ENCODE measurements around the gene ST6GALNAC6.
"Not testable (repeated sequence)": the region's sequence is repeated elsewhere in the genome, so short reads cannot be mapped to it uniquely, and the experiment has no call there.

The ST6GALNAC6 gene

GRCh38 chr9:127887792-127888191 lies 11.6 kb downstream of the ST6GALNAC6 start:
- DNase-seq = no peak

DNA sequence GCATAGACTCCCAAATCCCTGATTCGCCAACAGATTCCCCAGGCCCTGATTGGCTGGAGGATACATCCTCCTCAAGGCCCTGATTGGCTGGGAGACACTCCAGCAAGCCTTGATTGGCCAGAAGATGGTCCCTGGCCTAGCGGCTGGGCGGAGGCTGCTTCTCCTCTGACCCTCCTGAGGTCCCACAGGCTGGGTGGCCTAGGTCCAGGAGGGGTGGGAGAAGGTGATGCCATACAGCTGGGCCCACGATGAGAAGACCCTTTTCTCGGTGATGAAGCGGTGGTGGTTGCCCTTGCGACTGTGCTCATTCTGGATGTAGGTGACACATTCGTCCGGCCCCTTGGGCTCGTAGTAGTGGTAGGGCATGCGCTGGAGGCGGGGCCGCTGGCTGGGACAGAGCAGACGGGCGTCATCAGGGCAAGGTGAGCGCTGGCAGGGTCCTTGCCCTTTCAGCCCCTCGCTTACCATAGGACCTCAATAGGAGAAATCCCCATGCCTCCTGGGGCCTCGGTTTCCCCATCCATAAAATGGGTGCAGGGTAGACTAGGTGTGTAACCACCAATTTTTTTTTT lies 12.9 kb downstream of the ST6GALNAC6 start:
- DNase-seq = no peak

- DNase-seq = no peak
Observed at GRCh38 chr9:127885508-127886281, 13.7 kb downstream of the ST6GALNAC6 start.

- DNase-seq = no peak
Observed at GRCh38 chr9:127884976-127885490, 14.4 kb downstream of the ST6GALNAC6 start.

- DNase-seq = no peak
Observed at GRCh38 chr9:127884427-127884911, 14.9 kb downstream of the ST6GALNAC6 start.

DNA sequence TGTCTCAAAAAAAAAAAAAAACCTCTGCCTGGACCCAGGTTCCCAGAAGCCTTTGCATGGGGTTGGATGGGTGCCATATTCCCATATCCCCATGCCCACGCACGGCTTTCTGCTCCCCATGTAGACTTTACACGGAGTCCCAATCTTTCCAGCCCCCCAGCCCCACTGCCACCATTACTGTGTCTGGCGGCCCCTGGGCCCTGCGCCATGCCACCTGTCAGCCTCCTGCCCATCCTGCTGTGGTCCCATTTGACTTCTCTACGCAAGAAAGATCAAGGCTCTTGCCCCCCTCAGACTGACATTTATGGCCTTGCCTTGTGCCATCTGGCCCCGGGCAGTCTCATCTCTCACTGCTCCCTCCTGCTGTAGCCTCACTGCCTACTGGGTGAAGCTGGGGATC lies 15.4 kb downstream of the ST6GALNAC6 start:
- no peak for DNase-seq

DNA sequence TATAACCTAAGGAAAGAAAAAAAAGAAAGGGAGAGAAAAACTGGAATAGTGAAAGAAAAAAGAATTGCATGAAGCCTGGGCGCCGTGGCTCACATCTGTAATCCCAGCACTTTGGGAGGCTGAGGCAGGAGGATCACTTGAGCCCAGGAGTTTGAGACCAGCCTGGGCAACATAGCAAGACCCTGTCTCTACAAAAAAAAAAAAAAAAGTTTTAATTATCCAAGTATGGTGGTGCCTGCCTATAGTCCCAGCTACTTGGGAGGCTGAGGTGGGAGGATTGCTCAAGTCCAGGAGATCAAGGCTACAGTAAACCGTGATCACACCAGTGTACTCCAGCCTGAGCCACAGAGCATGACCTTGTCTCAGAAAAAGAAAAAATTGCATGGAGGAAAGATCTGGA lies 17.7 kb downstream of the ST6GALNAC6 start:
- DNase-seq = not testable (repeated sequence)

DNA sequence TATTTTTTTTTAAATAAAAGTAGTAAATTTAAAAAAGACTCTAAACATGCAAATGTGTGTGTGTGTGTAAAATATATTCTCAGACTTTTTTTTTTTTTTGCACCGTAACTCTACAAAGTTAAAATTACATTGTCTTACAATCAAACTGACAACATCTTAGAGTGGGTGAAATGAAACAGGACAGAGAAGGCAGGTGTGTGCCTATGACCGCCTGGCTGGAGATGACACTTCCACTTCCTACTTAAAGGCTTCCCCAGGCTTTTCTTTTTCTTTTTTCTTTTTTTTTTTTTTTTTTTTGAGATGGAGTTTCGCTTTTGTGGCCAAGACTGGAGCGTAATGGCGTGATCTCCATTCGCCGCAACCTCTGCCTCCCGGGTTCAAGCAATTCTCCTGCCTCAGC lies 19.3 kb downstream of the ST6GALNAC6 start:
- no peak for DNase-seq

GRCh38 chr9:127878652-127879390 lies 20.6 kb downstream of the ST6GALNAC6 start:
- DNase-seq = no peak

DNA sequence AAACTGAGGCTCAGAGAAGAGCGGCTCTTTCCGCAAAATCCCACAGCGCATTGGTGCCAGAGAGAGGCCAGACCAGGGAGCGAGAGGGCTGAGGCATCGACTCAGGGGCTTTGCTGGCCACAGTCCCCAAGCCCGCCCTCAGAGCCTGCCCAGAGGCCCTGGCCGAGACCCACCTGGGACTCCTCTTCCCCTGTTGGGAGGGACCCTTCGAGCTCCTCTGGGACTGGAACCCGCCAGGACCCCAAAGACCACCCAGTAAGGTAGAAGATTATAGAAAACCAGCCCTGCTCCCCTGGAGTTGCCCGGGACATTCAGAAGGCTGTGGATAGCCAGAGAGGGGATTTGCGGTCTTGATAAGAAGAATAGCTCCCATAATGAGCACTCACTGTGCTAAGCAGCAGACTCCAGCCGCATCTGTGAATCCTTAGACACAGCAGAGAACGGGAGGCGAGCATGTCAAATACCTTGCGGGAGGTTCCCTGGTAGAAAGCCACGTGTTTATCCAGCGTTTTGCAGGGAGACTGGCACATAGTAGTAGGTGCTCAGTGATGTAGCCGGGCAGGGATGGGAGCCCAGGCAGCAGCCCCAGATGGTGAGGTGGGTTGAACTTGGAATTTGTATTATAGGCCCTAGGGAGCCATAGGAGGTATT lies 21.3 kb downstream of the ST6GALNAC6 start:
- DNase-seq = no peak

- DNase-seq = no peak
Observed at GRCh38 chr9:127877566-127877998, 21.8 kb downstream of the ST6GALNAC6 start, which contains the start of gene AK1. AK1 (minus strand) TSS chr9:127877675; CDS start chr9:127874617, 3,058 bp downstream.

DNA sequence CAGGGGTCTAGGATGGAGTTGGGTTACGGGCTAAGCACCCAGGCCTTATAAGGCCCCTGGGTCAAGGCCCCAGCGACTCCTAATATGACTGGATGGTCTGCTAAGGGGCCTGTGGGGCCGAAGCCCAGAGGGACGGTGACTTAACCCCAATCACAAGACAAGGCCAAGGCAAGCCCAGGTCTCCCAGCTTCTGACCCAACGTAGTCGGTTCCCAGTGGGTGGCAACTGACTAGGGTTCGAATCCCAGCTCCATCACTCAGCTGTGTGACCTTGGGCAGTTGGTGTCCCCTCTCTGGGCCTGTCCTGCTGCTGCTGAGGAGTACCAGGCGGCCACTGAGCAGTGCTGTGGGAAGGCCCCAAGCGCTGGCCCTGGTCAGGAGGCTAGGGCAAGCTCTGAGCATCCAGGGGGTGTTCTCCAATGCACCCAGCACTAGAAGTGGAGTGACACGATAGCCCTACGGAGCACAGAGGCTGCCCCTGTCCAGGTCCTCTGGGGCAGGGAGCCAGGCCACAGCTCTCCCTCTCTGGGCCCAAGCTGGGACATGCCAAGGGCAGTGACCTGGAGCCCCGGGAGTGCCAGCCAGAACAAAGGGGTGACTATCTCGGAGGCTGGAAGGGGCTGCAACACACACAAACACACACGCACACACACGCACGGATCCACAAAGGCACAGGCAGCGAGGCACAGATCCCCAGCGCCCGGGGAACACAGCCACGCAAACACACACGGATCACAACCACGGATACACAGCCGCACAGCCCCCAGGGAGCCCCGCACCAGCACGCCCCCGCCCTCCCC lies 22.4 kb downstream of the ST6GALNAC6 start:
- no peak for DNase-seq

DNA sequence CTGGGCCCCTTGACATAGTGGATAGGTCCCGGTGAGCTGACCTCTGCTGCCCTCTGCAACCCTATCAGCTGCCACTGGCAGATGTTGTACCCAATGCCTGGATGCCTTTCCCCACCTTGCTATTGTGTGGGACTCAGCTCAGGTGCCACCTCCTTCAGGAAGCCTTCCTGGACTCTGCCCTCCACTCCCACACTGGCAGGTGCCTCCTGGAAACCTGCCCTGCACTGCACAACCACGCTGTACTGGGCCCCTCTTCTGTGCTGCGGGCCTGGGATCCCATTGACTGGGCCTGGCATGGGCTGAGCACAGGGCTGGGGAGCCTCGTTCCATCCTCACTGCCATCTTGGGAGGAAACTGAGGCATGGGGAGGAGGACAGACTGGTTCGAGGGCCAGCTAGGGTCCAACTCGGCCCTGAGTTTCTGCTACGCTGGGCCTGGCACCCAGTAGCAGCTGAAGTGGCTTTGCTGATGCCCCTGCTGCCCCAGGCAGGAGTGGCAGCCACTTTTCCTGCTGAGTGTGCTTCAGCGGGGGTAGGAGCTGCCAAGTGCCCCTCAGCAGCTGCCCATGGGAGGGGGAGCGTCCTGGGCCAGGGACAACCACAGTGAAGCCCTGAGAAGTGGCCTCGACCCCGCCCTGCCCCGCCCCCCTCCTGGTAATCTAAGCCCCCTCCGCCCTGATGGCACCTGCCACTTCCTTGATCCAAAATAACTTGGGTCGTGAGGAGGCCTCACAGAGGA lies 23.2 kb downstream of the ST6GALNAC6 start:
- DNase-seq = no peak

GRCh38 chr9:127875306-127875966 lies 24.0 kb downstream of the ST6GALNAC6 start:
- no peak for DNase-seq

GRCh38 chr9:127874301-127875221 lies 24.8 kb downstream of the ST6GALNAC6 start:
- DNase-seq = no peak

DNA sequence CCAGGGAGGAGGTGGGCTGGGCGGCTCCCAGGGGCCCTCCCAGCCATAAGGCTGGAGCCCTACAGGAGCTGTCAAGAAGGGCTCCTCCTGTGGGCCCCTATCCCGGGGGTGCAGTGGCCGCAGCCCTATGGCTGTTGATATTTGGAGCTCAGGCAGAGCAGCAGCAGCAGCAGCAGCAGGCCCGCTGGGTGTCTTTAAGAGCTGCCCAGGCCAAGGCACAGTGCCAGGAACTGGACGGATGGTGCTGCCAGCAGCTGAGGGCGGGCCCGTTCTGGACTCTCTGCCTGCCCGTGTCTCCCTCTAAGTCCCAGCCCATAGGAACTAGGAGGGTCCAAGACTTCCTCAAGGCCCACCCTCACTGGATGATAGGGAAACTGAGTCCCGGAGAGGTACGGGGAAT lies 25.5 kb downstream of the ST6GALNAC6 start:
- DNase-seq = no peak

DNA sequence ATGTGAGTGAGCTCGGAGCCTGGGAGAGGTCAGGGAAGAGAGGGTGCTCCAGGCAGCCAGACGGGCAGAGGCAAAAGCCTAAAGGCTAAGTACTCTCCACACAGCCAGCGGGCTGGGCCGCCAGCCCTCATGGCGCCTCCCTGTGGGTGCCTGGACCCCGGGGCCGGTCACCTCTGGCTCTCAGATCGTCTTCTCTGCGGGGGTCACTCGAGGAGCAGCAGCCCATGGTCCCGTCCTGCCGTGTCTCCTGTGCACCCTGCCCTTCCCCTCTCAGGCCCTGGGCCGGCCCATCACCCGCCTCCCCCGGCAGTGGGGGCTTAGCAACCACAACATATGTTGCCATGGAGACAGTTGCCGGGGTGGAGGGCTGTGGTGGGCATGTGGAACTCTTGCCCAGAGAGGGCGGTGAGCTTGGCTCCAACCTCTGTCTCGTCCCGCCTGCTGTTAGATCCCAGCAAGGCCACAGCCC lies 26.1 kb downstream of the ST6GALNAC6 start:
- no peak for DNase-seq

DNA sequence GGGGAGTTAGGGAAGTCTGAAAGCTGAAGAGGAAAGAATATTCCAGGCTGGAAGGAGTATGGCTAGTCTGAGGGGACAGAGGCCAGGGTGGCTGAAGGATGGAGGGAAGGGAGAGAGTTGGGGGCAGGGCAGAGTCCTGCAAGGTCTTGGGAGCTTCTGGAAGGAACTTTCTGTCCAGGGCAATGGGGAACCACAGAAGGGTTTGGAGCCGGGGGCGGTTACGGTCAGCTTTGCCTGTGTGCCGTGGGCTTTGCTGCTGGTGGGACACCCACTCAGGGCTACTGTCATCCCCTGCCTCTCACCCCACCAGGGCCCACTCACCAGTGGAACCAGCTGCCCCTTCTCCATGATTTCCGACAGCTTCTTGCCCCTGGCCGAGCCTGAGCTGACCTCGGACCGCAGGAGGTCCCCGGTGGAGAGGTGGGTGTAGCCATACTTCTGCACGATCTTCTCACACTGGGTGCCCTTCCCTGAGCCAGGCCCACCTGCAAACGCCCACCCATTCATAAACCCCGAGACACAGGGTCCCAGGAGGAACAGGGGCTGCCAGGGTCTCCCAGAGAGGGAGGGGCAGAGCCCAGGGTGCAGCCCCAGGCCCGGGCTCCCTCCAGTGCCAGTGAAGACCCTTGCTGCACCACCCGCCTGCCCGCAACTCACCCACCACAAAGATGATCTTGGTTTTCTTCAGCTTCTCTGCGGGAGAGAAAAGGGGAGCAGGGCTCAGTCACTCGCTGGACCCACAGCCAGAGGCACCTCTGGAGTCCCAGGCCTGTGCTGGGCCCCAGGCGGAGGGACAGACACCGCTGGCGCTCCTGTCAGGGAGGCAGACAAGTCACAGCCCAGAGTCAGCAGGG lies 26.8 kb downstream of the ST6GALNAC6 start:
- no peak for DNase-seq

Data from stimulated activated CD4-positive, alpha-beta T cell treated with anti-CD3 and anti-CD28 coated beads, Interleukin-12 subunit alpha, Interleukin-12 subunit beta, amount 100 ng/mL, for 4 hours (primary cell).